OCI-LY7 (cell line): ENCODE measurements around the gene DDX10.
A peak's percentile ranks its signal among the peaks of the same experiment; 100 is the strongest.

Source experiments
- CTCF ChIP-seq: fragments of 200-600 bp; sonication (generic); conservative IDR thresholded peaks from 2 replicates; pipeline ENCODE4 v1.5.1; 2014; ENCODE audit warnings: mild to moderate bottlenecking, antibody characterized with exemption, low read length, moderate library complexity, mixed read lengths
- EZH2phosphoT487 ChIP-seq: fragments of 200-600 bp; sonication (generic); IDR thresholded peaks from 2 replicates; pipeline ENCODE4 v1.6.1; 2018; ENCODE audit warnings: low read depth, borderline replicate concordance, mild to moderate bottlenecking, mixed run types, antibody characterized with exemption, low read length, moderate library complexity, mixed read lengths

- TF ChIP-seq CTCF = peak; percentile 88
- TF ChIP-seq EZH2phosphoT487 = no peak
Measured at GRCh38 chr11:108734956-108735559, 70.2 kb downstream of the DDX10 start.
